AG04449 (cell line): ENCODE results near the gene CAMK4.

Experiments used
- CTCF ChIA-PET: fragments of 350-600 bp; formaldehyde crosslinking; extraction: SDS; loops from one replicate; lab custom pipeline; 2021; ENCODE audit warnings: antibody characterized with exemption; lab: Yijun Ruan, JAX
- POLR2A ChIA-PET: fragments of 400-600, 350-600 bp; formaldehyde crosslinking; extraction: SDS; loops from one replicate; lab custom pipeline; 2020; ENCODE audit warnings: antibody characterized with exemption, inconsistent platforms; lab: Yijun Ruan, JAX
- DNase-seq: peaks from one replicate; pipeline ENCODE4 v3.0.0-alpha.2; 2010; ENCODE audit warnings: low read depth, low spot score
- H3K4me3 ChIP-seq: 2 replicates; pipeline ENCODE4 v1.5.1; 2011; ENCODE audit warnings: low read depth, mild to moderate bottlenecking, control low read depth, low read length
- TF ChIP-seq, protein P1 (sequence below): IDR thresholded peaks from one replicate; pipeline ENCODE4 v1.5.1; 2011; ENCODE audit warnings: mild to moderate bottlenecking, moderate library complexity, low read length, control low read depth, inconsistent platforms; ENCODE audit not compliant: insufficient read depth; ENCODE audit errors: missing control alignments

CAMK4 gene

DNA sequence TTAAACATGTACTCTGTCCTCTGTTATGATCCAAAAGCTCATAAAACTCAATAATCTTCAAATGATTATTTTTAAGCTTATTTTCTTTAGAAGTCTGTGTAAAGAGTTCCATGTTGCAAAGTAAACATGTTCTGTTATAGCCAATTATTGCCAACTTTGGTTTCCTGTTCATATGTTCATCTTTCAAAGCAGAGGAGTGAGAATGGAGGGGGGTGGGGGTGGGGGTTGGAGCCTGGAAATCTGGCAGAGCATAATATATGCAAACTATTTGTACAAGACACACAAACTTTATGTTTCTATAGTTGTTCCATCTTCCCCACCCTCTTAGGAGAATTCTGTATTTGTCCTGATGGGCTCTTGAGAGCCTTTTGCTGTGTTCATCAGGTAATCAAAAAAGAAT lies 153.1 kb downstream of the CAMK4 start:
- CTCF ChIA-PET: no interaction called here
- TF ChIP-seq, protein P1, sequence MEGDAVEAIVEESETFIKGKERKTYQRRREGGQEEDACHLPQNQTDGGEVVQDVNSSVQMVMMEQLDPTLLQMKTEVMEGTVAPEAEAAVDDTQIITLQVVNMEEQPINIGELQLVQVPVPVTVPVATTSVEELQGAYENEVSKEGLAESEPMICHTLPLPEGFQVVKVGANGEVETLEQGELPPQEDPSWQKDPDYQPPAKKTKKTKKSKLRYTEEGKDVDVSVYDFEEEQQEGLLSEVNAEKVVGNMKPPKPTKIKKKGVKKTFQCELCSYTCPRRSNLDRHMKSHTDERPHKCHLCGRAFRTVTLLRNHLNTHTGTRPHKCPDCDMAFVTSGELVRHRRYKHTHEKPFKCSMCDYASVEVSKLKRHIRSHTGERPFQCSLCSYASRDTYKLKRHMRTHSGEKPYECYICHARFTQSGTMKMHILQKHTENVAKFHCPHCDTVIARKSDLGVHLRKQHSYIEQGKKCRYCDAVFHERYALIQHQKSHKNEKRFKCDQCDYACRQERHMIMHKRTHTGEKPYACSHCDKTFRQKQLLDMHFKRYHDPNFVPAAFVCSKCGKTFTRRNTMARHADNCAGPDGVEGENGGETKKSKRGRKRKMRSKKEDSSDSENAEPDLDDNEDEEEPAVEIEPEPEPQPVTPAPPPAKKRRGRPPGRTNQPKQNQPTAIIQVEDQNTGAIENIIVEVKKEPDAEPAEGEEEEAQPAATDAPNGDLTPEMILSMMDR: no peak
- no peak for DNase-seq
- POLR2A ChIA-PET: no interaction called here
- H3K4me3 ChIP-seq: no peak overlapping the region

- DNase-seq: no peak
- CTCF ChIA-PET: no interaction called here
- POLR2A ChIA-PET: no interaction called here
- TF ChIP-seq, protein P1: no peak
- H3K4me3 ChIP-seq: no peak overlapping the region
Measured at GRCh38 chr5:111379391-111379816, 155.2 kb downstream of the CAMK4 start.

DNA sequence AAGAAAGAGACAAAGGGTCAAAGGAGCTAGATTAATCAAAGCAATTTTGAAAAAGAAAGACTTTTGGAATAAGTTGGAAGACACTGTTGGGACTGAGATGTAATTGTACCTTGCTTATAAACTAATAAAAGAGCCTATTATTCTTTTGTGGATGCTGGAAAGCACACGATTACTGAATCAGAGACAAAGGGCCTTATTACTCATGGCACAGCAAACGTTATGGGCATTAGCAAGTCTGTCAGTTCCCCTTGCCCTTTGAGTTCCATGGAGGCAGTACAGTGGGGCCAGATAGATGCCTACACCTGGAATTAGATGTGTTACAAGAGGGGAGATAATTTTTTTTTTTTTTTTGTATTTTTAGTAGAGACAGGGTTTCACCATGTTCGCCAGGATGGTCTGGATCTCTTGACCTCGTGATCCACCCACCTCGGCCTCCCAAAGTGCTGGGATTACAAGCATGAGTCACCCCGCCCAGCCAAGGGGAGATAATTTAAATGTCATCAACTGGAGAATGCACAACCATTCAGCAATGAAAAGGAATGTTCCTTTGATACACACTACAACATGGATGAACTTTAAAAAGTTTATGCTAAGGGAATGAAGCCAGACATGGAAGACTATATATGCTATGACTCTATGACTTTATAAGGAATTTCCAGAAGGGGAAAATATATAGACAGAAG lies 159.2 kb downstream of the CAMK4 start:
- DNase-seq: no peak
- CTCF ChIA-PET: no interaction called here
- TF ChIP-seq, protein P1: no peak

DNA sequence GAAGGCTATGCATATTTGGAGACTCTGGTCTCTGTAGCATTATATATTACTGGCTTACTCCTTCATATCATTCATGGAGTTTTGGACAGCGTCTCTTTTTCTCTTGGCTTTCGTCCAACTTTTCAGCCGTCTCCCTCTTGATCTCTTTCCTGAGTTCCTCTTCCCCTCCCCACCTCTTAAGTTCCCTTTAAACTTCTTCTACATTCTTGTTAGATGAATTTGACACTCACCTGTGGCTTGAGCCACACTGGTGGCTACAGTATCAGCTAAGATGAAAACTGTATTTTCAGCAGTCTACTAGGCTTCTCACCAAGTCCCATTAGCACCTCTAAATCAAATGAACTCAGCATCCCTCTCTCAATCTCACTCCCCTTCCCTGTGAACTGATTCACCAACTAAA lies 160.0 kb downstream of the CAMK4 start:
- no peak overlapping the region for H3K4me3 ChIP-seq
- TF ChIP-seq, protein P1: no peak

More for the DNA sequence above, 159.2 kb downstream of the CAMK4 start:
- no peak overlapping the region for H3K4me3 ChIP-seq
- POLR2A ChIA-PET: no interaction called here

GRCh38 chr5:111385051-111385450 lies 160.9 kb downstream of the CAMK4 start:
- no peak overlapping the region for H3K4me3 ChIP-seq
- no peak for DNase-seq
- TF ChIP-seq, protein P1: no peak
- CTCF ChIA-PET: no interaction called here
- POLR2A ChIA-PET: no interaction called here

More for the DNA sequence above, 160.0 kb downstream of the CAMK4 start:
- ChIA-PET POLR2A (no interaction called here), CTCF (no interaction called here)
- no peak for DNase-seq

- no peak for DNase-seq
- ChIA-PET CTCF (no interaction called here), POLR2A (no interaction called here)
- H3K4me3 ChIP-seq: no peak overlapping the region
- TF ChIP-seq, protein P1: no peak
Measured at GRCh38 chr5:111385970-111386831, 162.0 kb downstream of the CAMK4 start.
